GM12874 (cell line): ENCODE results near the gene PLA2G4E.

Experiments
- CTCF ChIP-seq: IDR thresholded peaks from 2 replicates; pipeline ENCODE4 v1.5.1; 2011; ENCODE audit warnings: low read depth, mild to moderate bottlenecking, control low read depth, low read length, moderate library complexity; ENCODE audit not compliant: insufficient read depth

PLA2G4E gene

GRCh38 chr15:42059661-42060476 lies 39.0 kb upstream of the PLA2G4E start:
- TF ChIP-seq CTCF = peak; percentile 84

GRCh38 chr15:42058791-42059190 lies 37.9 kb upstream of the PLA2G4E start:
- TF ChIP-seq CTCF = no peak

- no peak for TF ChIP-seq CTCF
These were observed 37.2 kb upstream of the PLA2G4E start for GRCh38 chr15:42057799-42058646.

- peak; percentile 76 for TF ChIP-seq CTCF
These were observed 36.3 kb upstream of the PLA2G4E start for GRCh38 chr15:42056934-42057798.

- TF ChIP-seq CTCF = no peak
These were observed 33.1 kb upstream of the PLA2G4E start for GRCh38 chr15:42053914-42054313.

GRCh38 chr15:42053010-42053409 lies 32.2 kb upstream of the PLA2G4E start:
- TF ChIP-seq CTCF = no peak
